NK-92 (cell line): ENCODE results near the gene C10orf71.

Source experiments
- DNase-seq: peaks from one replicate; lab custom pipeline; 2025; ENCODE audit not compliant: unreplicated experiment; lab: John Stamatoyannopoulos, UW

The C10orf71 gene

DNA sequence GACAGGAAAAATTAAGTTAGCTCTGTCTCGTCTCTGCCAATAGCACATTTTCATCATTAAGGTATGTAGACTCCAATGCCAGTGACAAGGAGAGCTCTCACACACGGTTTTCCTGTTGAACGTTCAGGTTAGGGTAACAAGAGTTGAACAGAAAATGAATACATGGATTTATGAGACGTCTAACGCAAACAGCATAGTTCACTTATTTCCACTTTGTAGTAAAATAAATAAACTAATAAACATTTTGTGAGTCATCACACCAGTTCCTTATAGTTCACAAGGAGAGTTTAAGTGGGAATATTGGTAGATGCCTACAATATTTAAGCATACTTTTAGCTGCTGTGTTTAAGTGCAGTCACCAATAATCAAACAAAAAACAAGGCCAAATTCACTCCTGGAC lies 75.8 kb downstream of the C10orf71 start:
- no peak for DNase-seq

GRCh38 chr10:49375611-49376010 lies 76.6 kb downstream of the C10orf71 start:
- DNase-seq: no peak
